Fibroblast of lung (primary cell): ENCODE results near the gene TBC1D5. TPM values are rescaled to one million over a fixed set of nuclear protein-coding genes. Genes with fewer than 3 reads are reported as not detected.

Experiments used
- DNase-seq, 2 donors: peaks; one replicate each; pipeline versions ENCODE4 v3.0.0 to v3.0.0-alpha.2; 2010; ENCODE audit warnings: low read depth in 2 of 2
- H2AFZ ChIP-seq: 2 replicates; pipeline ENCODE4 v1.5.1; 2012; ENCODE audit warnings: low read length, control low read depth, inconsistent platforms
- H3K27ac ChIP-seq: 2 replicates; pipeline ENCODE4 v1.5.1; 2011; ENCODE audit warnings: low read length, control low read depth; ENCODE audit not compliant: insufficient read depth
- H3K27me3 ChIP-seq: 2 replicates; pipeline ENCODE4 v1.5.1; 2011; ENCODE audit warnings: mild to moderate bottlenecking, low read length; ENCODE audit not compliant: control insufficient read depth, insufficient read depth
- H3K36me3 ChIP-seq: 2 replicates; pipeline ENCODE4 v1.5.1; 2011; ENCODE audit warnings: low read length; ENCODE audit not compliant: control insufficient read depth, insufficient read depth
- H3K4me1 ChIP-seq: 2 replicates; pipeline ENCODE4 v1.5.1; 2011; ENCODE audit warnings: low read length; ENCODE audit not compliant: control insufficient read depth, insufficient read depth; ENCODE audit errors: extremely low read depth
- H3K4me2 ChIP-seq: 2 replicates; pipeline ENCODE4 v1.5.1; 2011; ENCODE audit warnings: low read length, control low read depth; ENCODE audit not compliant: insufficient read depth; ENCODE audit errors: extremely low read depth
- H3K4me3 ChIP-seq, 4 experiments: fragments of 200-600 bp in 1 of 4; sonication (generic) in 1 of 4; replicated peaks in 1 of 4; 2 replicates each; pipeline ENCODE4 v1.5.1; 2011 to 2016; ENCODE audit warnings: low read length in 4 of 4, low read depth in 3 of 4, mild to moderate bottlenecking in 3 of 4, control low read depth in 2 of 4, inconsistent platforms in 1 of 4, mixed read lengths in 1 of 4; ENCODE audit not compliant: insufficient read depth in 1 of 4; ENCODE audit errors: control extremely low read depth in 1 of 4
- H3K79me2 ChIP-seq: 2 replicates; pipeline ENCODE4 v1.5.1; 2012; ENCODE audit warnings: mild to moderate bottlenecking, low read length, inconsistent platforms; ENCODE audit not compliant: control insufficient read depth, insufficient read depth
- H3K9ac ChIP-seq: 2 replicates; pipeline ENCODE4 v1.5.1; 2011; ENCODE audit warnings: mild to moderate bottlenecking, low read length, control low read depth; ENCODE audit not compliant: insufficient read depth
- H3K9me3 ChIP-seq: 2 replicates; pipeline ENCODE4 v1.5.1; 2012; ENCODE audit warnings: low read depth, low read length; ENCODE audit not compliant: control insufficient read depth, insufficient read depth
- H4K20me1 ChIP-seq: 2 replicates; pipeline ENCODE4 v1.5.1; 2011; ENCODE audit warnings: low read length; ENCODE audit not compliant: control insufficient read depth, insufficient read depth; ENCODE audit errors: extremely low read depth
- EZH2 ChIP-seq: IDR thresholded peaks from 2 replicates; pipeline ENCODE4 v1.5.1; 2012; ENCODE audit warnings: low read length, control low read depth, mild to moderate bottlenecking; ENCODE audit errors: missing control alignments
- polyA plus RNA-seq, 2 donors: library from polyadenylated mRNA; depleted of rRNA in 1 of 2; stranded (reverse) in 1 of 2; unstranded in 1 of 2; fragments of >200 nt; gene quantifications; 2 replicates each; pipeline ENCODE4 v1.2.1, GENCODE V29; 2011 to 2012; ENCODE audit warnings: missing spikeins in 1 of 2
- total RNA-seq: library from RNA; depleted of rRNA; stranded (reverse); fragments of >200 nt; gene quantifications from 2 replicates; pipeline ENCODE4 v1.2.1, GENCODE V29; 2014
- TF ChIP-seq, protein P1 (sequence below), 2 donors: IDR thresholded peaks in 1 of 2; conservative IDR thresholded peaks in 1 of 2; 1 replicate in 1 of 2; 2 replicates in 1 of 2; pipeline ENCODE4 v1.5.1; 2011 to 2012; ENCODE audit warnings: low read length in 2 of 2, control low read depth in 1 of 2, inconsistent platforms in 1 of 2, low read depth in 1 of 2, mild to moderate bottlenecking in 1 of 2

The TBC1D5 gene
- total and polyA plus RNA-seq, 2 donors (not counting 1 experiment from before 2014, with no cell fraction given): 43.6 to 129 TPM

- DNase-seq: no peak
- no peaks in the 10 kb centered on the region for H3K27me3 ChIP-seq
- peaks cover 6% of the 10 kb centered on the region for H3K4me1 ChIP-seq
- H3K79me2 ChIP-seq: peaks cover 7% of the 10 kb centered on the region
- no peak overlapping the region for H3K4me2 ChIP-seq
- no peaks in the 10 kb centered on the region for H3K36me3 ChIP-seq
- no peaks in the 10 kb centered on the region for H4K20me1 ChIP-seq
- H3K9me3 ChIP-seq: no peaks in the 10 kb centered on the region
- H2AFZ ChIP-seq: no peak overlapping the region
- TF ChIP-seq, protein P1, sequence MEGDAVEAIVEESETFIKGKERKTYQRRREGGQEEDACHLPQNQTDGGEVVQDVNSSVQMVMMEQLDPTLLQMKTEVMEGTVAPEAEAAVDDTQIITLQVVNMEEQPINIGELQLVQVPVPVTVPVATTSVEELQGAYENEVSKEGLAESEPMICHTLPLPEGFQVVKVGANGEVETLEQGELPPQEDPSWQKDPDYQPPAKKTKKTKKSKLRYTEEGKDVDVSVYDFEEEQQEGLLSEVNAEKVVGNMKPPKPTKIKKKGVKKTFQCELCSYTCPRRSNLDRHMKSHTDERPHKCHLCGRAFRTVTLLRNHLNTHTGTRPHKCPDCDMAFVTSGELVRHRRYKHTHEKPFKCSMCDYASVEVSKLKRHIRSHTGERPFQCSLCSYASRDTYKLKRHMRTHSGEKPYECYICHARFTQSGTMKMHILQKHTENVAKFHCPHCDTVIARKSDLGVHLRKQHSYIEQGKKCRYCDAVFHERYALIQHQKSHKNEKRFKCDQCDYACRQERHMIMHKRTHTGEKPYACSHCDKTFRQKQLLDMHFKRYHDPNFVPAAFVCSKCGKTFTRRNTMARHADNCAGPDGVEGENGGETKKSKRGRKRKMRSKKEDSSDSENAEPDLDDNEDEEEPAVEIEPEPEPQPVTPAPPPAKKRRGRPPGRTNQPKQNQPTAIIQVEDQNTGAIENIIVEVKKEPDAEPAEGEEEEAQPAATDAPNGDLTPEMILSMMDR (conservative IDR thresholded peaks at IDR 0.05 in 1 of 2, IDR thresholded peaks at IDR 0.05 in 1 of 2; ENCODE audit: low read depth in 1 of 2, low read length in 2 of 2): no peak
- TF ChIP-seq EZH2: no peak
- H3K27ac ChIP-seq: no peak overlapping the region
- H3K9ac ChIP-seq: no peak overlapping the region
- H3K4me3 ChIP-seq: no peak overlapping the region
Observed at GRCh38 chr3:17745301-17745700, 2.9 kb upstream of the TBC1D5 start.

GRCh38 chr3:17744693-17745092 is 2.3 kb upstream of the TBC1D5 start:
- Histone ChIP-seq H3K79me2 (peaks cover 13% of the 10 kb centered on the region), H3K9me3 (no peaks in the 10 kb centered on the region), H4K20me1 (no peaks in the 10 kb centered on the region), H3K27ac (no peak overlapping the region), H3K4me2 (no peak overlapping the region), H3K9ac (no peak overlapping the region), H3K4me3 (no peak overlapping the region), H3K36me3 (no peaks in the 10 kb centered on the region), H2AFZ (no peak overlapping the region), H3K27me3 (no peaks in the 10 kb centered on the region), H3K4me1 (peaks cover 6% of the 10 kb centered on the region)
- DNase-seq: no peak
- TF ChIP-seq EZH2: no peak
- TF ChIP-seq, protein P1 (conservative IDR thresholded peaks at IDR 0.05 in 1 of 2, IDR thresholded peaks at IDR 0.05 in 1 of 2; ENCODE audit: low read depth in 1 of 2, low read length in 2 of 2): no peak

GRCh38 chr3:17743658-17743995 is 1.2 kb upstream of the TBC1D5 start:
- Histone ChIP-seq H3K9ac (no peak overlapping the region), H3K4me2 (peak overlapping the region; percentile 81), H3K4me1 (peaks cover 6% of the 10 kb centered on the region), H2AFZ (no peak overlapping the region), H3K79me2 (peaks cover 21% of the 10 kb centered on the region), H3K4me3 (no peak overlapping the region), H3K36me3 (no peaks in the 10 kb centered on the region), H3K9me3 (no peaks in the 10 kb centered on the region), H3K27ac (no peak overlapping the region), H3K27me3 (no peaks in the 10 kb centered on the region), H4K20me1 (no peaks in the 10 kb centered on the region)
- no peak for TF ChIP-seq EZH2
- TF ChIP-seq, protein P1 (conservative IDR thresholded peaks at IDR 0.05 in 1 of 2, IDR thresholded peaks at IDR 0.05 in 1 of 2; ENCODE audit: low read depth in 1 of 2, low read length in 2 of 2): no peak
- DNase-seq: no peak
